Measurements from ENCODE around the gene FSTL5. TPM values are rescaled to one million over a fixed set of nuclear protein-coding genes. Genes with fewer than 3 reads are reported as not detected.
"Not testable (repeated sequence)": the region's sequence is repeated elsewhere in the genome, so short reads cannot be mapped to it uniquely, and the experiment has no call there.

FSTL5 gene
- not detected for total RNA-seq

DNA sequence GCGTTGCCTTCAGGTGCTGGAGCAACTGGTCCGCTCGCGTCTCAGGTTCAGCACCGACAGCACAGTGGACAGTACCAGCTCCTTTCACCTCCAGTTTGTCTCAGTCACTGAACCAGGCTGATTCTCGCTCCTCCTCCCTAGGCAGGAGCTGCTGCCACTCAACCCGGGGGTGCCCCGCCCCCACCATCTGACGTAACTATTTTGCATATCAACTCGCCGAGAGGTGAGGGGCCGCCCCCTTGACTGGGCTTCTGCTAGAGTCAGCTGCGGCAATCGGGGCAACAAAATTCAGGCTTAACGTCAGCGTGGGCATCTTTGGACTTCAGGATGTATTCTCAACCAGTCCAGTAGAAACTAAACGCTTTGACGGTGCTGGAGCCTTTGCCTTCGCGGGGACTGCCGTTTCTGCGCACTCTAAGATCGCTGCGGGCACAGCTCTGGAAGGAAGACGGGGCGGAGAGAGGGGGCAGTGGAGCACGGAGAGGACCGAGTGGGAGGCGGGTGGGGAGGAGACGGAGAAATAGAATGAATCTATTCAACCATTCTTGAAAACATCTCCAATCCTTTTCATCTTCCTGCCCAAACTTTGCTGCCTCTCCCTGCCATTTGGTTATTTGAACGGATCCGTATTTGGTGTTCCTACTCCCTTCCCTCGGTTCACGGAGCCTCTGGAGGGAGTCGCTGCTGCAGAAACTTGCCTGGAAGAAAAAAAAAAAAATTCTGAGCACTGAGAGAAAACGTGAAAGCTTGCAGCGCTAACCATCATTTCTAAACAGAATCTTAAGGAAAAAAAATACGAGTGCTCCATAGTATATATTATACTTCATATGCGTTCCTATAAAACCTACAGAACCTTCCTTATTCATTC, at the start of gene FSTL5:
TSS of gene FSTL5 (minus strand) at position 109 of the 868 bp plus-strand sequence. CDS start 52,604 bp downstream, outside the sequence.
- Mint-ChIP-seq H3K27me3 (peaks cover 2% of the 10 kb centered on the region), H3K9me3 (no peaks in the 10 kb centered on the region), H3K27ac (no peak within 1 kb of the TSS), H3K36me3 (ENCODE audit: low read depth) (no peaks in the 10 kb centered on the region), H3K4me1 (ENCODE audit: low read depth) (peaks cover 2% of the 10 kb centered on the region), H3K4me3 (peak within 1 kb of the TSS; percentile 37)
- POLR2A ChIA-PET = no interaction called here
- ATAC-seq (peak; percentile 95), DNase-seq (peak; percentile 76)
- CTCF ChIA-PET = no interaction called here
- TF ChIP-seq, protein P1, sequence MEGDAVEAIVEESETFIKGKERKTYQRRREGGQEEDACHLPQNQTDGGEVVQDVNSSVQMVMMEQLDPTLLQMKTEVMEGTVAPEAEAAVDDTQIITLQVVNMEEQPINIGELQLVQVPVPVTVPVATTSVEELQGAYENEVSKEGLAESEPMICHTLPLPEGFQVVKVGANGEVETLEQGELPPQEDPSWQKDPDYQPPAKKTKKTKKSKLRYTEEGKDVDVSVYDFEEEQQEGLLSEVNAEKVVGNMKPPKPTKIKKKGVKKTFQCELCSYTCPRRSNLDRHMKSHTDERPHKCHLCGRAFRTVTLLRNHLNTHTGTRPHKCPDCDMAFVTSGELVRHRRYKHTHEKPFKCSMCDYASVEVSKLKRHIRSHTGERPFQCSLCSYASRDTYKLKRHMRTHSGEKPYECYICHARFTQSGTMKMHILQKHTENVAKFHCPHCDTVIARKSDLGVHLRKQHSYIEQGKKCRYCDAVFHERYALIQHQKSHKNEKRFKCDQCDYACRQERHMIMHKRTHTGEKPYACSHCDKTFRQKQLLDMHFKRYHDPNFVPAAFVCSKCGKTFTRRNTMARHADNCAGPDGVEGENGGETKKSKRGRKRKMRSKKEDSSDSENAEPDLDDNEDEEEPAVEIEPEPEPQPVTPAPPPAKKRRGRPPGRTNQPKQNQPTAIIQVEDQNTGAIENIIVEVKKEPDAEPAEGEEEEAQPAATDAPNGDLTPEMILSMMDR (IDR thresholded peaks at IDR 0.05) = no peak
- intact Hi-C loops (cut with micrococcal nuclease) = no loop called here

- no peaks in the 10 kb centered on the region for H3K36me3 Mint-ChIP-seq (ENCODE audit: low read depth)
- CTCF ChIA-PET = no interaction called here
These were observed 45.9 kb upstream of the FSTL5 start for GRCh38 chr4:162209706-162210105.

DNA sequence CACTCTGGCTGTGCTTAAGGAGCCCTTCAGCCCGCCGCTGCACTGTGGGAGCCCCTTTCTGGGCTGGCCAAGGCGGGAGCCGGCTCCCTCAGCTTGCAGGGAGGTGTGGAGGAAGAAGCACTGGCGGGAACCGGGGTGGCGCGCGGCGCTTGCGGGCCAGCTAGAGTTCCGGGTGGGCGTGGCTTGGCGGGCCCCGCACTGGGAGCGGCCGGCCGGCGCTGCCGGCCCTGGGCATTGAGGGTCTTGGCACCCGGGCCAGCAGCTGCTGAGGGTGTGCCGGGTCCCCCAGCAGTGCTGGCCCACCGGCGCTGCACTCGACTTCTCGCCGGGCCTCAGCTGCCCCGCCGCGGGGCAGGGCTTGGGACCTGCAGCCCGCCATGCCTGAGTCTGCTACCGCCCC, 39.7 kb upstream of the FSTL5 start:
- ATAC-seq, H3K27ac Mint-ChIP-seq, POLR2A ChIA-PET: not testable (repeated sequence)

More at GRCh38 chr4:162209706-162210105, 45.9 kb upstream of the FSTL5 start:
- H3K4me1 Mint-ChIP-seq (ENCODE audit: low read depth) = no peaks in the 10 kb centered on the region
- TF ChIP-seq, protein P1 (IDR thresholded peaks at IDR 0.05) = no peak
- intact Hi-C loops (cut with micrococcal nuclease) = no loop called here
- POLR2A ChIA-PET = no interaction called here
- DNase-seq (no peak), ATAC-seq (no peak)
- H3K27ac Mint-ChIP-seq = no peak overlapping the region
- H3K27me3 Mint-ChIP-seq = no peaks in the 10 kb centered on the region
- H3K4me3 Mint-ChIP-seq = no peak overlapping the region
- peaks cover 6% of the 10 kb centered on the region for H3K9me3 Mint-ChIP-seq

DNA sequence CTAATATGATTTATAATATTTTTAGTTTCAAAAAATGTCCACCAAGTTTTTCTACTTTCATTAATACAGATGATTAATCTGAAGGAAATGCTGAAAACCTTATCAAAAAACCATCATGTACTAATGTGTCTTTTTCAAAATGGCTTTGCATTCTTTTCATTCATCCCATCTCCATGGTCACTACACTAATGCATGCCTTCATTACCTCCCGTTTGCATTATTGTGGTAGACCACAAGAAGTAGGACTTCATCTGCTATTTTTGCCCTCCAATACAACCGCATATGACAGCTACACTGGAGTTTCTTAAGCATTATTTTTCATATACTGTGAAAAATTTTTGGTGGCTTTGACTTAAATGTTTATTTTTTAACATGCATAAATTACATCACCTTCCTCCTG, 37.9 kb upstream of the FSTL5 start:
- Mint-ChIP-seq H3K9me3 (peaks cover 5% of the 10 kb centered on the region), H3K27ac (no peak overlapping the region), H3K27me3 (no peaks in the 10 kb centered on the region), H3K4me3 (no peak overlapping the region), H3K4me1 (ENCODE audit: low read depth) (no peaks in the 10 kb centered on the region), H3K36me3 (ENCODE audit: low read depth) (no peaks in the 10 kb centered on the region)
- DNase-seq (no peak), ATAC-seq (no peak)
- ChIA-PET CTCF (no interaction called here), POLR2A (no interaction called here)
- TF ChIP-seq, protein P1 (IDR thresholded peaks at IDR 0.05) = no peak
- intact Hi-C loops (cut with micrococcal nuclease) = no loop called here

More for the DNA sequence above, 39.7 kb upstream of the FSTL5 start:
- H3K4me1 Mint-ChIP-seq (ENCODE audit: low read depth); H3K9me3 Mint-ChIP-seq; H3K36me3 Mint-ChIP-seq (ENCODE audit: low read depth); DNase-seq; H3K27me3 Mint-ChIP-seq; CTCF ChIA-PET; intact Hi-C loops (cut with micrococcal nuclease); H3K4me3 Mint-ChIP-seq: not testable (repeated sequence)

DNA sequence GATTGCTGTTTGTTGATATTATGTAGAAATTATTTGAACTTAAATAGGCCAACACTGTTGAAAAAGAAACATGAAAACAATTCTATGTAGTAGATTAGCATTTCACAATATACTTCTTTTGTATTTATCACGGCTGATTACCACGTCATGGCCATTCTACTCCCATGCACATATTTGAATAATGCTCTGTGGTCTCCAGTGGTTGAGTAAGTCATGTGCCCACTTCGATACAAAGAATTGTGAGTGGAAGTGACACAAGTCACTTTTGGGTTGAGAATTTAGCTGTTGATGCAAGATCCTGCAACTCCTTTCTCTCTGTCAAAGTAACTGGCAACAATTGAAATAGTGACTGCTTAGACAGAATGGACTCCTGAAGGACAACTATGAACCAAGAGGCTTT, 6.7 kb upstream of the FSTL5 start:
- H3K9me3 Mint-ChIP-seq = peaks cover 1% of the 10 kb centered on the region
- no peaks in the 10 kb centered on the region for H3K4me1 Mint-ChIP-seq (ENCODE audit: low read depth)
- DNase-seq = no peak
- no peak overlapping the region for H3K27ac Mint-ChIP-seq
- CTCF ChIA-PET = no interaction called here
- H3K36me3 Mint-ChIP-seq (ENCODE audit: low read depth) = no peaks in the 10 kb centered on the region
- TF ChIP-seq, protein P1 (IDR thresholded peaks at IDR 0.05) = no peak
- H3K4me3 Mint-ChIP-seq = no peak overlapping the region
- no peaks in the 10 kb centered on the region for H3K27me3 Mint-ChIP-seq
- intact Hi-C loops (cut with micrococcal nuclease) = no loop called here
- POLR2A ChIA-PET = no interaction called here
- no peak for ATAC-seq

Measured in activated CD8-positive, alpha-beta T cell treated with anti-CD3 and anti-CD28 coated beads for 36 hours (primary cell).